ENCODE results near the gene SEMA3G. TPM values are rescaled to one million over a fixed set of nuclear protein-coding genes. Genes with fewer than 3 reads are reported as not detected.
A peak's percentile ranks its signal among the peaks of the same experiment; 100 is the strongest.

Gene SEMA3G
- polyA plus RNA-seq, 1 donor (not counting 4 experiments of a cell fraction or from before 2014, with no cell fraction given): 0.07 TPM

DNA sequence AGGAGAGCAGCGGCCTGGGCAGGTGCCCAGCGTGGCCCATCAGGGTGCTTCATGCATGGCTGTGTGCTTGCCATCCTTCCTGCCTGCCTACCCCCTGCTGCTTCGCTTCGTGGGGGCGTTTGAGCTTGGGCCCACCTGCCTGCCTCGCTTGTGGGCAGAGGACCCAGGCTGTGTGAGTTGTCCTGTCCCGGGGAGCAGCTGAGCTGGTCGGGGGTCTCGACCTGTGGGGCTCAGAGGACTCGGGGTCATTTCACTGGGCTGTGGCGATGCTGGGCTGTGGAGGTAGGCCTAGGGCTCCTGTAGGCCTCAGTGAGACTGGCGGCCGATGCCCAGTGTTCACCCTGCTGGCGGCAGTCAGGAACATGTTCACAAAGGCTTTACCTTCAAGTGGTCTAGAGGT, 38.2 kb upstream of the SEMA3G start:
- TF ChIP-seq, protein P1, sequence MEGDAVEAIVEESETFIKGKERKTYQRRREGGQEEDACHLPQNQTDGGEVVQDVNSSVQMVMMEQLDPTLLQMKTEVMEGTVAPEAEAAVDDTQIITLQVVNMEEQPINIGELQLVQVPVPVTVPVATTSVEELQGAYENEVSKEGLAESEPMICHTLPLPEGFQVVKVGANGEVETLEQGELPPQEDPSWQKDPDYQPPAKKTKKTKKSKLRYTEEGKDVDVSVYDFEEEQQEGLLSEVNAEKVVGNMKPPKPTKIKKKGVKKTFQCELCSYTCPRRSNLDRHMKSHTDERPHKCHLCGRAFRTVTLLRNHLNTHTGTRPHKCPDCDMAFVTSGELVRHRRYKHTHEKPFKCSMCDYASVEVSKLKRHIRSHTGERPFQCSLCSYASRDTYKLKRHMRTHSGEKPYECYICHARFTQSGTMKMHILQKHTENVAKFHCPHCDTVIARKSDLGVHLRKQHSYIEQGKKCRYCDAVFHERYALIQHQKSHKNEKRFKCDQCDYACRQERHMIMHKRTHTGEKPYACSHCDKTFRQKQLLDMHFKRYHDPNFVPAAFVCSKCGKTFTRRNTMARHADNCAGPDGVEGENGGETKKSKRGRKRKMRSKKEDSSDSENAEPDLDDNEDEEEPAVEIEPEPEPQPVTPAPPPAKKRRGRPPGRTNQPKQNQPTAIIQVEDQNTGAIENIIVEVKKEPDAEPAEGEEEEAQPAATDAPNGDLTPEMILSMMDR (optimal IDR thresholded peaks at IDR 0.05 in 1 of 3, IDR thresholded peaks at IDR 0.05 in 1 of 3, conservative IDR thresholded peaks at IDR 0.05 in 1 of 3; ENCODE audit: extremely low read depth in 1 of 3, insufficient read depth in 2 of 3, low read length in 3 of 3): no peak
- no peak for TF ChIP-seq EZH2 (IDR thresholded peaks at IDR 0.05; ENCODE audit: low read length)
- Histone ChIP-seq H3K9me1 (ENCODE audit: control insufficient read depth, extremely low read depth, insufficient read depth, low read length) (no peaks in the 10 kb centered on the region), H3K4me1 (ENCODE audit: control insufficient read depth, extremely low read depth, insufficient read depth, low read length) (peaks cover 12% of the 10 kb centered on the region), H3K79me2 (ENCODE audit: control insufficient read depth, insufficient read depth, low read length) (no peaks in the 10 kb centered on the region), H3K27me3 (ENCODE audit: control insufficient read depth, extremely low read depth, insufficient read depth, low read length) (no peaks in the 10 kb centered on the region), H3K4me2 (ENCODE audit: control insufficient read depth, extremely low read depth, insufficient read depth, low read depth, low read length) (no peak overlapping the region), H3K36me3 (ENCODE audit: control insufficient read depth in 2 of 2, extremely low read depth in 1 of 2, insufficient read depth in 2 of 2, low read length in 2 of 2) (peaks cover 48 to 54% of the 10 kb centered on the region in 2 experiments), H4K20me1 (ENCODE audit: control insufficient read depth, extremely low read depth, insufficient read depth, low read length) (no peaks in the 10 kb centered on the region), H3K27ac (ENCODE audit: control insufficient read depth, insufficient read depth, low read length) (no peak overlapping the region), H3K9ac (ENCODE audit: control insufficient read depth, extremely low read depth, insufficient read depth, low read length) (no peak overlapping the region), H3K9me3 (ENCODE audit: control insufficient read depth, low read depth, low read length) (no peaks in the 10 kb centered on the region), H2AFZ (ENCODE audit: control insufficient read depth, low read length) (no peak overlapping the region), H3K4me3 (ENCODE audit: control insufficient read depth in 2 of 3, extremely low read depth in 1 of 3, insufficient read depth in 2 of 3, low read depth in 1 of 3, low read length in 3 of 3) (no peak overlapping the region)
- DNase-seq (ENCODE audit: low read depth, low spot score) (no peak), FAIRE-seq (no peak)
- dilution Hi-C loops (cut with MboI; ENCODE audit: extremely low pct_ligation_motif_present, low sequenced_read_pairs): no loop called here

DNA sequence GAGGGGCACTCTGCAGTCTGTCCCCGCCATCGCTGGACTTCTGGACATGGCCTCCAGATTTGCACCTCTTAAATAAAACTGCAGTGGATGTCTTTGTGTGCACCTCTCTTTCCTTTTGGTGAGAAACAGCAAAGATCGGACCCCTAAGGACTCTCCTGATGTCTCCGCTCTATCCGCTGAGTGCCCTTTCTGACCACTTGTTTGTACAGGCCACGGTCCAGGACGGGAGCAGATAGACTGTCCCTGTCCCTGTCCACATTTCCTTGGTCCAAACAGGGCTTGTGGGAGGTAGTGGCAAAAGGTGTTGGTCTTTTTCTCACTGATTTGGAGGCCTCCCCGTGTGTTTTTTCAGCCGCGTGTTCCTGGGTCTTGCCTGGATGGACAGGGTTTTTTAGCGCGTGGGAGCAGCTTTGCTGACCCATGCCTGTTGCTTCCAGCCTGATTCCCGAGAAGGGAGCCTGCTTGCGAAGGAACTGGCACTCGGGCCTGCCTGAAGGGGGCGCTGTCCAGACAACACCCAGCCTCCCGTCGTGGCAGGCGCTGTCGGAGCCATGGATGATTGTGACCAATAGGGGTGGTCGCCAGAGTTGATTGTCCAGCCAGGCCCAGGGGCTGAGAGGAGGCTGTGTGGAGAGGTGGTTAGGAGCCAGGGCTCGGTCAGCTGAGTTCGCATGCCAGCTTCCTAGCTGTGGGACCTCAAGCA, 37.1 kb upstream of the SEMA3G start:
- Histone ChIP-seq H3K4me2 (ENCODE audit: control insufficient read depth, extremely low read depth, insufficient read depth, low read depth, low read length) (no peak overlapping the region), H3K4me1 (ENCODE audit: control insufficient read depth, extremely low read depth, insufficient read depth, low read length) (peaks cover 12% of the 10 kb centered on the region), H3K36me3 (ENCODE audit: control insufficient read depth in 2 of 2, extremely low read depth in 1 of 2, insufficient read depth in 2 of 2, low read length in 2 of 2) (peaks cover 49 to 58% of the 10 kb centered on the region in 2 experiments), H2AFZ (ENCODE audit: control insufficient read depth, low read length) (no peak overlapping the region), H3K27me3 (ENCODE audit: control insufficient read depth, extremely low read depth, insufficient read depth, low read length) (no peaks in the 10 kb centered on the region), H3K9ac (ENCODE audit: control insufficient read depth, extremely low read depth, insufficient read depth, low read length) (no peak overlapping the region), H3K9me1 (ENCODE audit: control insufficient read depth, extremely low read depth, insufficient read depth, low read length) (no peaks in the 10 kb centered on the region), H3K27ac (ENCODE audit: control insufficient read depth, insufficient read depth, low read length) (no peak overlapping the region), H3K9me3 (ENCODE audit: control insufficient read depth, low read depth, low read length) (no peaks in the 10 kb centered on the region), H3K79me2 (ENCODE audit: control insufficient read depth, insufficient read depth, low read length) (no peaks in the 10 kb centered on the region), H3K4me3 (ENCODE audit: control insufficient read depth in 2 of 3, extremely low read depth in 1 of 3, insufficient read depth in 2 of 3, low read depth in 1 of 3, low read length in 3 of 3) (no peak overlapping the region), H4K20me1 (ENCODE audit: control insufficient read depth, extremely low read depth, insufficient read depth, low read length) (no peaks in the 10 kb centered on the region)
- DNase-seq (ENCODE audit: low read depth, low spot score): no peak
- TF ChIP-seq EZH2 (IDR thresholded peaks at IDR 0.05; ENCODE audit: low read length): no peak
- TF ChIP-seq, protein P1 (optimal IDR thresholded peaks at IDR 0.05 in 1 of 3, IDR thresholded peaks at IDR 0.05 in 1 of 3, conservative IDR thresholded peaks at IDR 0.05 in 1 of 3; ENCODE audit: extremely low read depth in 1 of 3, insufficient read depth in 2 of 3, low read length in 3 of 3): peak in 1 of 3 experiments; percentile 62
- dilution Hi-C loops (cut with MboI; ENCODE audit: extremely low pct_ligation_motif_present, low sequenced_read_pairs): no loop called here
- no peak for FAIRE-seq
